ENCODE results near the gene BCAS1.

DNA sequence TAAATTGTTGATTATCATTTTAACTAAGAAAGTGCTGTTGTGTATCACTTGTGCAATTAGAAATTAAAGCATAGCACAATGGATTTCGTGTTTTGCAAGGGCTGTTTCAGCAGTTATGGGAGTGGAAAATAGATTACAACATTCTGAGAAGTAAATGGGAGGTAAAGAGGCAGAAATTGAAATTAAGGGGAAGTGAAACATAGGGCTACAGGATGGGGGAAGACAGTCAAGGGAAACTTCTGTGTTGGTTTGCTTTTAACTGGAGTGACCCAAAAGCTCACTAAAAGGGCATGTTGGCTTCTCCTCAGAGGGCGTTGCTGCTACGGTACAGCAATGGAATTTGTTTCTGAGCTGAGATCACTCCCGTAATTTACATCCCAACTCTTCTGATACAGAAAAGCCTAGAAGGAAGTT is 147.5 kb downstream of the BCAS1 start:
- TF ChIP-seq, protein P1, sequence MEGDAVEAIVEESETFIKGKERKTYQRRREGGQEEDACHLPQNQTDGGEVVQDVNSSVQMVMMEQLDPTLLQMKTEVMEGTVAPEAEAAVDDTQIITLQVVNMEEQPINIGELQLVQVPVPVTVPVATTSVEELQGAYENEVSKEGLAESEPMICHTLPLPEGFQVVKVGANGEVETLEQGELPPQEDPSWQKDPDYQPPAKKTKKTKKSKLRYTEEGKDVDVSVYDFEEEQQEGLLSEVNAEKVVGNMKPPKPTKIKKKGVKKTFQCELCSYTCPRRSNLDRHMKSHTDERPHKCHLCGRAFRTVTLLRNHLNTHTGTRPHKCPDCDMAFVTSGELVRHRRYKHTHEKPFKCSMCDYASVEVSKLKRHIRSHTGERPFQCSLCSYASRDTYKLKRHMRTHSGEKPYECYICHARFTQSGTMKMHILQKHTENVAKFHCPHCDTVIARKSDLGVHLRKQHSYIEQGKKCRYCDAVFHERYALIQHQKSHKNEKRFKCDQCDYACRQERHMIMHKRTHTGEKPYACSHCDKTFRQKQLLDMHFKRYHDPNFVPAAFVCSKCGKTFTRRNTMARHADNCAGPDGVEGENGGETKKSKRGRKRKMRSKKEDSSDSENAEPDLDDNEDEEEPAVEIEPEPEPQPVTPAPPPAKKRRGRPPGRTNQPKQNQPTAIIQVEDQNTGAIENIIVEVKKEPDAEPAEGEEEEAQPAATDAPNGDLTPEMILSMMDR (conservative IDR thresholded peaks at IDR 0.05): no peak
- TF ChIP-seq ZFX (IDR thresholded peaks at IDR 0.05): no peak

All from C4-2B (cell line).